ENCODE results near the gene POP4. TPM values are rescaled to one million over a fixed set of nuclear protein-coding genes. Genes with fewer than 3 reads are reported as not detected.

POP4 gene
- total and polyA plus RNA-seq, 10 of the 15 experiments (the other 5 are each of a cell fraction or from before 2014, with no cell fraction given): 52.1 to 231 (median 118) TPM

- peaks cover 4% of the 10 kb centered on the region; the same call in 1 of the 2 replicates for H3K4me1 ChIP-seq (ENCODE audit: control insufficient read depth, insufficient read depth, low read length)
- ChIA-PET CTCF (interaction anchor here (0.5 kb wide), 1 partner anchor 45 kb away, joined by 3 read pairs; no protein-coding TSS in a partner anchor), RAD21 (ENCODE audit: unreplicated experiment) (no interaction called here), SMC1A (ENCODE audit: uncharacterized antibody, unreplicated experiment) (no interaction called here), POLR2A (interaction anchor here (0.7 kb wide), 1 partner anchor 27 kb away, joined by 3 read pairs; no protein-coding TSS in a partner anchor)
- intact Hi-C loops (cut with micrococcal nuclease; ENCODE audit: unreplicated experiment): no loop called here
- no peak overlapping the region for H3K27ac ChIP-seq (ENCODE audit: control insufficient read depth, insufficient read depth)
- H3K4me2 ChIP-seq (ENCODE audit: control insufficient read depth, insufficient read depth): no peak overlapping the region
- no peaks in the 10 kb centered on the region for H3K27me3 ChIP-seq (replicated peaks in 1 of 2; ENCODE audit: control insufficient read depth in 2 of 2, insufficient read depth in 2 of 2, low read length in 1 of 2)
- ATAC-seq: no peak
- peak overlapping the region; percentile 61; the same call in 1 of the 2 replicates for H2AFZ ChIP-seq (ENCODE audit: control insufficient read depth, low read depth, low read length)
- H3K9ac ChIP-seq (ENCODE audit: control insufficient read depth, insufficient read depth, low read length): no peak overlapping the region
- no peak for FAIRE-seq
- no peak overlapping the region for H3K4me3 ChIP-seq
- no peaks in the 10 kb centered on the region for H3K79me2 ChIP-seq (ENCODE audit: control insufficient read depth, insufficient read depth, low read length)
- in situ Hi-C loops (cut with MboI): no loop called here
- TF ChIP-seq MTA3 (IDR thresholded peaks at IDR 0.05; ENCODE audit: borderline replicate concordance, low read length) (no peak), SPI1 (IDR thresholded peaks at IDR 0.05; ENCODE audit: borderline replicate concordance, insufficient read depth, low read depth, low read length) (no peak), PBX3 (IDR thresholded peaks at IDR 0.05; ENCODE audit: insufficient replicate concordance, low read depth, low read length) (no peak), ZNF592 (IDR thresholded peaks at IDR 0.05) (no peak), SKIL (IDR thresholded peaks at IDR 0.05; ENCODE audit: low read depth, poor library complexity, severe bottlenecking) (no peak), KLF5 (IDR thresholded peaks at IDR 0.05; ENCODE audit: partially characterized antibody) (no peak), CBFB (IDR thresholded peaks at IDR 0.05; ENCODE audit: low read depth) (no peak), RCOR1 (conservative IDR thresholded peaks at IDR 0.05; ENCODE audit: low read depth, low read length) (no peak), JUND (IDR thresholded peaks at IDR 0.05; ENCODE audit: low read depth, low read length) (no peak), POU2F2 (IDR thresholded peaks at IDR 0.05; ENCODE audit: borderline replicate concordance, low read depth, low read length) (no peak), HDAC6 (IDR thresholded peaks at IDR 0.05; ENCODE audit: unreplicated experiment) (no peak), NR2C1 (IDR thresholded peaks at IDR 0.05) (no peak), ZSCAN29 (IDR thresholded peaks at IDR 0.05) (no peak), NFYB (IDR thresholded peaks at IDR 0.05; ENCODE audit: insufficient read depth, low read depth, low read length) (no peak), HSF1 (IDR thresholded peaks at IDR 0.05; ENCODE audit: low read depth, low read length) (no peak), TARDBP (IDR thresholded peaks at IDR 0.05; ENCODE audit: borderline replicate concordance) (no peak)
- no peaks in the 10 kb centered on the region for H3K9me3 ChIP-seq (replicated peaks; ENCODE audit: control insufficient read depth, insufficient read depth, low read length)
- no peaks in the 10 kb centered on the region for H3K36me3 ChIP-seq (ENCODE audit: control insufficient read depth in 2 of 2, insufficient read depth in 2 of 2, low read length in 1 of 2)
- BruUV-seq (replicated peaks): no TSS peak
- no peak for DNase-seq (ENCODE audit: low read depth, low spot score)
- no peaks in the 10 kb centered on the region for H4K20me1 ChIP-seq (ENCODE audit: control insufficient read depth, insufficient read depth)
- WGBS (ENCODE audit: insufficient coverage, insufficient replicate concordance, low lambda C conversion rate, missing lambda C conversion rate): 71% methylated on average over 5 of the region's 5 CpGs
These were observed 39.4 kb downstream of the POP4 start for GRCh38 chr19:29645491-29645867.
